Kasumi-1 (cell line): ENCODE measurements around the gene RPRD1B.

ENCODE experiments used
- DNase-seq, 2 experiments: peaks; one replicate each; lab custom pipeline; 2025; lab: John Stamatoyannopoulos, UW

RPRD1B gene

GRCh38 chr20:38136421-38137245, 103.1 kb downstream of the RPRD1B start:
- no peak for DNase-seq

- DNase-seq = no peak
Measured at GRCh38 chr20:38137441-38138037, 104.0 kb downstream of the RPRD1B start.

GRCh38 chr20:38138086-38138778, 104.7 kb downstream of the RPRD1B start:
- no peak for DNase-seq

- no peak for DNase-seq
Measured at GRCh38 chr20:38139156-38139912, 105.8 kb downstream of the RPRD1B start.

GRCh38 chr20:38139977-38140753, 106.6 kb downstream of the RPRD1B start:
- DNase-seq = no peak

GRCh38 chr20:38141204-38141888, 107.8 kb downstream of the RPRD1B start:
- no peak for DNase-seq
